ENCODE data around the gene CARTPT. TPM values are rescaled to one million over a fixed set of nuclear protein-coding genes. Genes with fewer than 3 reads are reported as not detected.

CARTPT gene
- total and polyA plus RNA-seq, 8 donors: 0.82 TPM; not detected in 7

- TF ChIP-seq CTCF (IDR thresholded peaks at IDR 0.05): no peak
- DNase-seq: no peak
- no peak overlapping the region for H3K27ac ChIP-seq
- H3K4me3 ChIP-seq: no peak overlapping the region
- WGBS, 2 donors: 27 to 30% methylated on average over 4 of the region's 4 CpGs
- intact Hi-C loops (cut with DNase I): no loop called here
- no peak for ATAC-seq
- H3K4me1 ChIP-seq: no peaks in the 10 kb centered on the region
- FAIRE-seq: no peak
- H3K36me3 ChIP-seq: no peaks in the 10 kb centered on the region
- peaks cover 0 to 5% (median 0%) of the 10 kb centered on the region in 4 donors for H3K27me3 ChIP-seq
- no peaks in the 10 kb centered on the region for H3K9me3 ChIP-seq
These were observed 15.1 kb upstream of the CARTPT start for GRCh38 chr5:71703941-71704340.

GRCh38 chr5:71705421-71705820, 13.7 kb upstream of the CARTPT start:
- Histone ChIP-seq H3K9me3 (no peaks in the 10 kb centered on the region), H3K36me3 (no peaks in the 10 kb centered on the region), H3K27ac (no peak overlapping the region), H3K4me3 (no peak overlapping the region), H3K27me3 (peaks cover 0 to 5% (median 0%) of the 10 kb centered on the region in 4 donors), H3K4me1 (no peaks in the 10 kb centered on the region)
- 75 to 83% methylated on average over 5 of the region's 5 CpGs for WGBS, 2 donors
- TF ChIP-seq CTCF (IDR thresholded peaks at IDR 0.05): no peak
- intact Hi-C loops (cut with DNase I): no loop called here
- no peak for DNase-seq
- ATAC-seq: no peak
- no peak for FAIRE-seq

GRCh38 chr5:71706906-71707305, 12.2 kb upstream of the CARTPT start:
- Histone ChIP-seq H3K4me3 (no peak overlapping the region), H3K27ac (no peak overlapping the region), H3K36me3 (no peaks in the 10 kb centered on the region), H3K9me3 (no peaks in the 10 kb centered on the region), H3K27me3 (peaks cover 0 to 5% (median 0%) of the 10 kb centered on the region in 4 donors), H3K4me1 (no peaks in the 10 kb centered on the region)
- TF ChIP-seq CTCF (IDR thresholded peaks at IDR 0.05): no peak
- WGBS, 2 donors: 31 to 36% methylated on average over 3 of the region's 3 CpGs
- FAIRE-seq: no peak
- DNase-seq: no peak
- ATAC-seq: no peak
- intact Hi-C loops (cut with DNase I): no loop called here

GRCh38 chr5:71711610-71712009, 7.5 kb upstream of the CARTPT start:
- ATAC-seq (no peak), FAIRE-seq (no peak), DNase-seq (no peak)
- Histone ChIP-seq H3K36me3 (no peaks in the 10 kb centered on the region), H3K4me3 (no peak overlapping the region), H3K27ac (no peak overlapping the region), H3K9me3 (no peaks in the 10 kb centered on the region), H3K4me1 (no peaks in the 10 kb centered on the region), H3K27me3 (peaks cover 0 to 5% (median 0%) of the 10 kb centered on the region in 4 donors)
- TF ChIP-seq CTCF (IDR thresholded peaks at IDR 0.05): no peak
- 59 to 60% methylated on average over 4 of the region's 4 CpGs for WGBS, 2 donors
- intact Hi-C loops (cut with DNase I): no loop called here

- TF ChIP-seq CTCF (IDR thresholded peaks at IDR 0.05): no peak
- Histone ChIP-seq H3K36me3 (no peaks in the 10 kb centered on the region), H3K4me1 (no peaks in the 10 kb centered on the region), H3K27me3 (peaks cover 0 to 7% (median 0%) of the 10 kb centered on the region in 4 donors), H3K27ac (no peak overlapping the region), H3K9me3 (no peaks in the 10 kb centered on the region), H3K4me3 (no peak overlapping the region)
- FAIRE-seq (no peak), DNase-seq (no peak), ATAC-seq (no peak)
- intact Hi-C loops (cut with DNase I): no loop called here
- 9 to 13% methylated on average over 2 of the region's 2 CpGs for WGBS, 2 donors
These were observed 4.2 kb upstream of the CARTPT start for GRCh38 chr5:71714911-71715310.

Data from pancreas (tissue), 10 donors.